Kidney (tissue), 14 donors: ENCODE measurements around the gene PLPP1. TPM values are rescaled to one million over a fixed set of nuclear protein-coding genes. Genes with fewer than 3 reads are reported as not detected.
"Not testable (repeated sequence)": the region's sequence is repeated elsewhere in the genome, so short reads cannot be mapped to it uniquely, and the experiment has no call there.

Source experiments
- DNase-seq, 5 donors: peaks; one replicate each; pipeline ENCODE4 v3.0.0-alpha.2; 2013 to 2020
- FAIRE-seq: peaks from 2 replicates; lab custom pipeline; 2012; peaks lifted over from hg19 to GRCh38; lab: Jason Lieb, UNC
- H3K27ac ChIP-seq, 2 donors: one replicate each; pipeline ENCODE4 v1.7.0; 2013; ENCODE audit warnings: low read depth in 2 of 2, low read length in 2 of 2, inconsistent platforms in 1 of 2
- H3K27me3 ChIP-seq: one replicate; pipeline ENCODE4 v1.7.1; 2013; ENCODE audit warnings: low read length, inconsistent platforms; ENCODE audit not compliant: control insufficient read depth, insufficient read depth
- H3K36me3 ChIP-seq, 3 donors: one replicate each; pipeline versions ENCODE4 v1.7.0 to v1.7.1; 2013; ENCODE audit warnings: low read length in 3 of 3, control low read depth in 1 of 3, inconsistent platforms in 1 of 3; ENCODE audit not compliant: insufficient read depth in 3 of 3, control insufficient read depth in 2 of 3
- H3K4me1 ChIP-seq, 3 donors: one replicate each; pipeline versions ENCODE4 v1.7.0 to v1.7.1; 2013; ENCODE audit warnings: low read length in 3 of 3, inconsistent platforms in 1 of 3, low read depth in 1 of 3; ENCODE audit not compliant: control insufficient read depth in 2 of 3, insufficient read depth in 2 of 3
- H3K4me3 ChIP-seq, 3 donors: one replicate each; pipeline versions ENCODE4 v1.7.0 to v1.8.1; 2013; ENCODE audit warnings: low read length in 3 of 3, control low read depth in 1 of 3, inconsistent platforms in 1 of 3
- H3K9ac ChIP-seq, 3 donors: one replicate each; pipeline versions ENCODE4 v1.7.0 to v1.7.1; 2013; ENCODE audit warnings: low read length in 3 of 3, control low read depth in 1 of 3, inconsistent platforms in 1 of 3
- H3K9me3 ChIP-seq, 3 donors: one replicate each; pipeline versions ENCODE4 v1.7.0 to v1.7.1; 2013; ENCODE audit warnings: low read length in 3 of 3, control low read depth in 1 of 3, inconsistent platforms in 1 of 3; ENCODE audit not compliant: control insufficient read depth in 2 of 3, insufficient read depth in 1 of 3
- intact Hi-C: fragments of 100-400 bp; cut with DNase I; formaldehyde crosslinking; loops from one replicate; pipeline ENCODE4 v1.11.1; 2022
- polyA plus RNA-seq: library from polyadenylated mRNA; stranded (reverse); fragments of 350-450 nt; fragmentation: Illumina TruSeq; extraction: RNeasy Lipid Tissue Mini Kit (QIAGEN cat#74804); gene quantifications from one replicate; pipeline ENCODE4 v1.2.3, GENCODE V29; 2014; ENCODE audit warnings: low read depth, low replicate concordance; ENCODE audit not compliant: insufficient read depth
- total RNA-seq: library from RNA; stranded (reverse); fragmentation: NEBNext Ultra II Directional; extraction: Animal tissue kit (Norgen Biotek cat#: 25700); gene quantifications from one replicate; pipeline ENCODE4 v1.2.1, GENCODE V29; 2021
- TF ChIP-seq, protein P1 (sequence below): IDR thresholded peaks from 3 replicates; pipeline ENCODE4 v1.5.1; 2012; ENCODE audit warnings: mild to moderate bottlenecking, moderate library complexity, borderline replicate concordance; ENCODE audit not compliant: insufficient read depth; ENCODE audit errors: extremely low read depth
- donor health status: control.
- donor health status: control.
- donor health status: control.
- donor health status: control.
- donor health status: control.
- donor health status: DM: yes; HTN: yes; CAD: no.
- donor health status: Normal renal cell carcinoma (clear cell type).

The PLPP1 gene
- total and polyA plus RNA-seq, 2 donors from 2014 or later, result 144 to 166 TPM

GRCh38 chr5:55540525-55540924 is 5.8 kb upstream of the PLPP1 start:
- Histone ChIP-seq H3K27ac (no peak overlapping the region), H3K9me3 (no peaks in the 10 kb centered on the region), H3K4me1 (peaks cover 0 to 2% (median 1%) of the 10 kb centered on the region in 3 donors), H3K27me3 (no peaks in the 10 kb centered on the region), H3K4me3 (no peak overlapping the region), H3K36me3 (no peaks in the 10 kb centered on the region), H3K9ac (no peak overlapping the region)
- FAIRE-seq, result peak; percentile 68
- DNase-seq, result no peak
- TF ChIP-seq, protein P1, sequence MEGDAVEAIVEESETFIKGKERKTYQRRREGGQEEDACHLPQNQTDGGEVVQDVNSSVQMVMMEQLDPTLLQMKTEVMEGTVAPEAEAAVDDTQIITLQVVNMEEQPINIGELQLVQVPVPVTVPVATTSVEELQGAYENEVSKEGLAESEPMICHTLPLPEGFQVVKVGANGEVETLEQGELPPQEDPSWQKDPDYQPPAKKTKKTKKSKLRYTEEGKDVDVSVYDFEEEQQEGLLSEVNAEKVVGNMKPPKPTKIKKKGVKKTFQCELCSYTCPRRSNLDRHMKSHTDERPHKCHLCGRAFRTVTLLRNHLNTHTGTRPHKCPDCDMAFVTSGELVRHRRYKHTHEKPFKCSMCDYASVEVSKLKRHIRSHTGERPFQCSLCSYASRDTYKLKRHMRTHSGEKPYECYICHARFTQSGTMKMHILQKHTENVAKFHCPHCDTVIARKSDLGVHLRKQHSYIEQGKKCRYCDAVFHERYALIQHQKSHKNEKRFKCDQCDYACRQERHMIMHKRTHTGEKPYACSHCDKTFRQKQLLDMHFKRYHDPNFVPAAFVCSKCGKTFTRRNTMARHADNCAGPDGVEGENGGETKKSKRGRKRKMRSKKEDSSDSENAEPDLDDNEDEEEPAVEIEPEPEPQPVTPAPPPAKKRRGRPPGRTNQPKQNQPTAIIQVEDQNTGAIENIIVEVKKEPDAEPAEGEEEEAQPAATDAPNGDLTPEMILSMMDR, result no peak
- intact Hi-C loops, result no loop called here

- Histone ChIP-seq H3K27ac (no peak overlapping the region), H3K9me3 (no peaks in the 10 kb centered on the region), H3K4me1 (peaks cover 0 to 5% (median 4%) of the 10 kb centered on the region in 3 donors), H3K36me3 (no peaks in the 10 kb centered on the region), H3K9ac (no peak overlapping the region), H3K27me3 (no peaks in the 10 kb centered on the region), H3K4me3 (no peak overlapping the region)
- FAIRE-seq (no peak), DNase-seq (no peak)
- intact Hi-C loops, result no loop called here
- TF ChIP-seq, protein P1, result no peak
Measured at GRCh38 chr5:55540024-55540423, 5.3 kb upstream of the PLPP1 start.

GRCh38 chr5:55538661-55539060 is 3.9 kb upstream of the PLPP1 start:
- H3K27ac ChIP-seq, result no peak overlapping the region
- intact Hi-C loops, result no loop called here
- no peaks in the 10 kb centered on the region for H3K36me3 ChIP-seq
- H3K9ac ChIP-seq, result peak overlapping the region in 1 of 3 donors; percentile 33
- H3K27me3 ChIP-seq, result no peaks in the 10 kb centered on the region
- no peak for DNase-seq
- no peaks in the 10 kb centered on the region for H3K9me3 ChIP-seq
- no peak for FAIRE-seq
- H3K4me1 ChIP-seq, result peaks cover 0 to 6% (median 5%) of the 10 kb centered on the region in 3 donors
- H3K4me3 ChIP-seq, result no peak overlapping the region
- TF ChIP-seq, protein P1, result no peak

- intact Hi-C loops, H3K9me3 ChIP-seq, FAIRE-seq, H3K9ac ChIP-seq, H3K27me3 ChIP-seq, DNase-seq, H3K4me1 ChIP-seq, H3K4me3 ChIP-seq, H3K36me3 ChIP-seq, H3K27ac ChIP-seq: not testable (repeated sequence)
Measured at GRCh38 chr5:55537315-55537714, 2.6 kb upstream of the PLPP1 start.
